Germinal center (tissue), 1 donor: ENCODE data around the gene CDKL5.
A peak's percentile ranks its signal among the peaks of the same experiment; 100 is the strongest.

Experiments used
- DNase-seq: peaks from one replicate; pipeline ENCODE4 v3.0.0; 2012; ENCODE audit warnings: mixed read lengths, low spot score

Gene CDKL5

GRCh38 chrX:18649498-18649951 is 224.1 kb downstream of the CDKL5 start:
- DNase-seq, result no peak

DNA sequence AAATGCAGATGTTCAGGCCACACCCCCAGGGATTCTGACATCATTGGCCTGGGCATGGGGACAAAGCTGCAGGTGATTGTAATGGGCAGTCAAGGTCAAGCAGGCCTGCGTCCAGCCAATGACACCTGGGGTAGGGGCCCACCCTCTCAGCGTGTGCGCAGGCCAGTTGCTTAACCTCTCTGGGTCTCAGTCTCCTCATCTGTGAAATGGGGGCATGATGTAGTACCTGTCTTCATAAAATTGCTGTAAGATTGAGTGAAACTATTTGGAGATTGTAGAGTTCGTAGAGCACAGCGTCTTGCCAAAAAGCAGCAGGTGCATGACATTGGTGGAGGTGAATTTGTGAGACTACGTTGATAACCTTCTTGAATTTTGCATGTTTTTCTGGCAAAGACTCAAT is 225.3 kb downstream of the CDKL5 start:
- DNase-seq, result no peak

GRCh38 chrX:18652636-18653035 is 227.2 kb downstream of the CDKL5 start:
- no peak for DNase-seq

GRCh38 chrX:18654875-18655836 is 229.7 kb downstream of the CDKL5 start:
- no peak for DNase-seq

DNA sequence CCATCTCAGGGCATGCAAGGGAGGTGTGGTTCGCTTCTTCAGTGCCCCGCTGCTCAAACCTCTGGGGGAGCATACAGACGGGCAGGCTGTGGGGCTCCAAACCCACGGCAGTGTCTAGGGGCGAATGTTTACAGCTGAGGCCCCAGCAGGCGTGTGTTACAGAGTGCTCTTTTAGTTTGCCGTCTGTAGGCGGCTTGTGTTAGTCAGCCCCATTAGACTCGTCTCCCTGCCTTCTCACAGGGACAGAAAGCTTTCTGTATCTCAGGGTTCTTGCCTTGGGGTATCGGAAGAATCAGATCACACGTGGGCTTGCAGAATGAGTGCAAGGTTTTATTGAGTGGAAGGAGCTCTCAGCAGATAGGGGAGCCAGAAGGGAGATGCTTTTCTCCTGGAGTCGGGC is 235.9 kb downstream of the CDKL5 start:
- no peak for DNase-seq

DNA sequence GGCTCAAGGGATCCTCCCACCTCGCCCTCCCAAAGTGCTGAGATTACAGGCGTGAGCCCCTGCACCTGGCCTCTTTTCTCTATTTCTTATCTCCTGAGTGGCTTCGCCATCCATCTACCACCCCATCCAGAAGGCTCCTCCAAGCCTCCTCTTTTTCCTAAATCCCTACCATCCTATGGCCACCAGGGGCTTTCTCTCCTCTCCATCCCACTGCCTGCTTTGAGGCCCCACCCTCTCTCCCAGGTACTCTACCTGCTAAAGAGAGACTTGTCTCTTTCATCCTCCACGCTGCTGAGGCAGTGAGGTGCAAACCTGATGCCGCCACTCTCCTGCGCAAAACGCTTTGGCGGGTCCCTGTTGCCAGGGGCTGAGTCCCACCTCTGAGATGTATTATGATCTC is 239.5 kb downstream of the CDKL5 start:
- DNase-seq, result no peak

- no peak for DNase-seq
Measured at GRCh38 chrX:18666614-18667013, 241.2 kb downstream of the CDKL5 start.

DNA sequence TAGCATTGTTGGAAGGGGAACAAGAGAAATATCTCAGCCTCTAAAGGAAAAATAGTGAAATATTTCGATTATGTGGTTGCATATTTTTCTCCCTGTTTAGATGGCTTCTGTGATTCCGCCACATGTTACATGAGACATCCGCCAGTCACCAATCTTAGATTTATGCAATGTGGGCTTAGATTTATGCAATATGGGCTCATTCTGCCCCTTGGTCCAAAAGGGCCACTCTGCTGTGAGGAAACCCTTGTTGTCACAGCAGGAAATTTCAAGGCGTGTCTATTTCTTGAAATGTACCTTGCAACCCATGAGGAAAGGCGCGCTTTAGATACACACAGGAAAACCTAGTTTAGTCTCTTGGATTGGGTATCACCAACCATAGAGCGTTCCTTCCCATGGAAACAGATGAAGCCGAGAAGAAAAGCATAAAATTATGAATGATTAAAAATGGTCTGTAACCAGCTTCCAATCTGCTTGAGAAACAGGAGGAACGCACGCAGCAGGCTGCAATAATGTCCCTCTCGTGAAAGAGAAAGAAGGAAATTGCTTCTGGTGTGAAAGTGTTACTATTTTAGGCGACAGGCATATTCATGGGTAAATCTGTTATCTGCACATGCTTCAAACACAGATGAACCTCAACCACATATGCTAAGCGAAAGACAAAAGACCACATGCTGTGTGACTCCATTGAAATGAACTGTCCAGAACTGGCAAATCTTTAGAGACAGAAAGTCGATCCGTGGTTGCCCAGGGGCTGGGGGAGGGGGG is 242.8 kb downstream of the CDKL5 start:
- DNase-seq, result no peak

- DNase-seq, result no peak
Measured at GRCh38 chrX:18672008-18672407, 246.6 kb downstream of the CDKL5 start, which contains the start of gene RS1. Gene RS1 (minus strand): TSS chrX:18672108. CDS start chrX:18672068, 40 bp downstream.

DNA sequence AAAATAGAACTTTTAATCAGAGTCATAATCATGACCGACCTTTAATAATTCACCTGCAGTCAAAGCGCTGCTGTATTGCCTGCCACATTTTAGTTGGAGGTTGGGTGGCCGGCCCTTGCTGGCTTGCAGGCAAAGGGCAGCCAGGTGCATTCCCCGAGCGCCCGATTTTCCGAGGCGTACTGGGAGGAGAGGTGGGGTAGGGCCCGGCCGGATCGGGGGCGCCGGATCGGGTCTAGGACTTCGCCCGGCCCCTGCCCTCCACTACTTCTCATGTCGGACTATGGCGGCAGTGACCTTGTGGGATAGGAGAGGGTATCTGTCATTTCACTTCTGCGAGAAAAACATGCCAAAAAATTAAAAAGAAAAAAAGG is 249.0 kb downstream of the CDKL5 start:
- DNase-seq, result peak; percentile 12

DNA sequence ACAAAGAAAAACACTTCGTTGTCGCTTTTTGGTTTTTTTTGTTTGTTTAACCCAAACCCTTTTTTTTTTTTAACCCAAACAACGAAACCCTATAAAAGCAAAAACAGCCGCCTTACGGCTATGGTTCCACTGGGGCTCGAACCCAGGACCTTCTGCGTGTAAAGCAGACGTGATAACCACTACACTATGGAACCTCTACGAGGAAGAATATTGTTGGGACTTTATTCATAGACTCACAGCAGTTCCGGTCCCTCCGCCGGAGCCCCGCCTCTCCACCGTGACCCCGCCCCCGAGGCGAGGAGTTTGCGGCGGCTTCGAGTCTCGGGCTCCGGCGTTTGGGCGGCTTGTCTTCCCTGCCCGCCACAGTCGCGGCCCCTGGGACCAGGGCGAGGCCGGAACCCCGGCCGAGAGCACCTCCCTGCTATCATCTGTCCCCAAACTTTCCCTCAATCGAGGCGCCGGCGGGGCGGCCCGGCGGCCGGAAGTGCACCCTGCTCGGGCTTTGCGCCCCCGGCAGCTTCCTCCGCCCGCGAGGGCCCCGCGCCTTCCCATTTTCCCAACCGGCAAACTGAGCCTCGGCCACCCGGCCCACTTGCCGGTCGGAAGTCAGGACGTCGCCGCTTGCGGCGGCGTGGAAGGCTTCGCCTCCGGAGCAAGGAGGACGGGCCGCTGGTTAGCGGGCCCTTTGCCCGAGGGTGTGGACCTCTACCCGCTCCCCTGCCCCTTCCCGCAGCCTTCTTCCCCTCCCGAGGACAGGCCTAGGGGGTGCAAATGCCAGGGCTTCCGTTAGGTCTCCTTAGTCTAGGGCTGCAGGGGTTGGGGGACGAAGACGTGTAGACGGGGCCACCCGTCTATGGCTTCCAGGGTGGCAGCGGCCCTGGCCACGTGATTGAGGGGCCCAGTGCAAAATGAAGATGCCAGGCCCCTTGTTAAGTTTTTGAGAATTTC is 249.7 kb downstream of the CDKL5 start:
- DNase-seq, result peak; percentile 81

DNA sequence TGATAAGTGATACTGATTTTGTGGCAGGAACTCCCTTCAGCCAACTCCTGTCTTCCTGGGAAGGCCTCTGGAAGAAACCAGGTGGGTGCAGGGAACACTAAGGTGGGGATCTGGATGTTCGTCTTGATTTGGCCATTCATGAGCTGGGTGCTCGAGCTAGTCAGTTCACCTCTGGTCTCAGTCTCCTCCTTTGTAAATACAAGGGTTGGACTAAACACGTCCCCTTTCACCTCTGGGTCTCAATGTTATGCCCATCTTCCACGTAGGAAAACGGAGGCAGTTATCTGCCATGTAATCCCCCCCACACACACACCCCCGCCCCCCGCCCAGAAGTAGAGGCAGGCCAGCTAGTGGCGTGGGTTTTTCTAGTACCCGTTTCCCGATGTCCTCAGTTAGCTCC is 250.6 kb downstream of the CDKL5 start:
- DNase-seq, result no peak

GRCh38 chrX:18676470-18676869 is 251.1 kb downstream of the CDKL5 start:
- no peak for DNase-seq

- DNase-seq, result no peak
Measured at GRCh38 chrX:18677161-18677869, 251.9 kb downstream of the CDKL5 start.

DNA sequence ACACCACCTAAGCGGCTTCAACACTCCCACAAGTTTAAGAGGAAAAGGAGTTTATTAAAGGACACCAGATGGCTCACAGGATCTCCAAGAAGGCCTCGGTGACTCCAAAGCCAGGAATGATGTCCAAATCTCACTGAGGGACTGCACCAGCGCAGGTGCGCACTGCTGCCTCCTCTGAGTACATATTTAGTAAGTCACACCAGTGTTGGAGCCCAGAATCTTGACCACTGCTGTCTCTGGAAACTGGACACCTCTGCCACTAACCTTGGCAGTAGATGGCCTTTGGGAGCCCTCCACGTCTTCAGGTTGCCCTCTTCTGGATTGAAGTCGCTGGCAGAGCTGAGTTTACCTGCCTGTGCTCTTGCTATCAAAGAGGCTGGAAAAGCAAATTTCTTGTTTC is 256.6 kb downstream of the CDKL5 start:
- no peak for DNase-seq

DNA sequence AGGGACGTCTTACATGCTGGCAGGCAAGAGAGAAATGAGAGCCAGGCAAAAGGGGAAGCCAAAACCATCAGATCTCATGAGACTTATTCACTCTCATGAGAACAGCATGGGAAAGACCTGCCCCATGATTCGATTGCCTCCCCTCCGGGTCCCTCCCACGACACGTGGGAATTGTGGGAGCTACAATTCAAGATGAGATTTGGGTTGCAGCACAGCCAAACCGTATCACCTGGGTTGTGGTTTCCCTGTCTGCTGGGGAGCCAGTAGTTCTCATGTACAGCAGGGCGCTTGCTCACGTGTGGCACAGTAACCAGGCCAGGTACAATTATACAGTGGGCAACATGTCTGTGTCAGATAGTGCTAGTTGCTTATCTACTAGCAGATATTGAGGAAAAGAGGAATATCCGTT is 257.6 kb downstream of the CDKL5 start:
- no peak for DNase-seq

GRCh38 chrX:18687856-18688495 is 262.6 kb downstream of the CDKL5 start:
- DNase-seq, result no peak

DNA sequence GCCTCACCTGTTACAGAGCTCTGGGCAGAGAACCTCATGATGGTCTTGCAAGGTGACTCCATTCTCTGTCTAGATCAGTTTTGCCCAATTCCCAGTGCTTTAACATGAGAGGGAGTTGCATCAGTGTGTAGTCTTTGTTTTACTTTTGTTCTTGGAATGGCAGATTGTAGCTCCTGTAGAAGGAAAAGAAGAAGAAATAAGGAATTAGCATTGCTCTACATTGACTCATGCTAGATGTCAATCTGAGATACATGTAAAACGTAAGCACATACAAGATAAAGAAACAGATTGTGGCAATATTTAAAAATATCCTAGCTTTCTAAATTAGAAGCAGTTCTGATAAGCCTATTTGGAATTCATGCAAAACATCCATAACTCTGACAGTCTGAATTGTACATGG is 266.0 kb downstream of the CDKL5 start:
- DNase-seq, result no peak

DNA sequence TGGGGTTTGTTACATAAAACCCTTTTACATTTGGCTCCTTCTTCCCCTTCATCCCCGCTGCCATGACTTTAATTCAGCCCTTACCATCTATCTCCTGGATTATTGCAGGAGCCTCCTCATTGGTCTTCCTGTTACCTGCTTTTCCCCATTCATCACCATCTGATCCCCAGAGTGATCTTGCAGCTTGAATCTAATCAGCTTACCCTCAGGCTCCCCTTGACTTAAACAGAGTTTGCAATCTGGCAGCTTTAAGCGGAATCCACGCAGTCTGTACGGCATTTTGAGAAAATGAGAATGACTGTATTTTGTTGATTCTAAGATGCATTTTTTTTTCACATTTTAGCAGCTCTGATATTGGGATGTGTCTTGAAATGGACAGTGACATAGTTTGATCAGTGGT is 267.1 kb downstream of the CDKL5 start:
- DNase-seq, result no peak

DNA sequence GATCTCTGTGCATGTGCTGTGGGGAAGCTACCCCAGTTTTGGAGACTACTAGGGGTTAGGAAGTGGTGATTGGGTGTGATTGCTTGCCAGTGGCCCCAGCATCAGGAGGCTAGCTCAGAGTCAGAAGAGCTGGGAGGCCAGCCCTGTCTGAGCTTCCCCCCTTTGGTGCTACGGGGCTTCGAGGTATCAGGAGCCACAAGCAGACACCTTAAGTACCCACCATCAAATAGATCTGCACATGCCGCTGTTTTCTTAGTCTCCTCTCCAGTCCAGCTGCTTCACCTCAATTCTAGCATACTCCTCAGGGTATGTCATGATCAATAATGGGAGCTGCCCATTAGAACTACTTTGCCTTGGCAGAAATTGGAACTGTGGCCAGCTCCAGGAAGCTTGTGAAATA is 271.2 kb downstream of the CDKL5 start:
- DNase-seq, result no peak
